Endothelial cell of umbilical vein (primary cell): Measurements from ENCODE around the gene PTPN9.
"Not testable (repeated sequence)": the region's sequence is repeated elsewhere in the genome, so short reads cannot be mapped to it uniquely, and the experiment has no call there.

Source experiments
- EZH2 ChIP-seq: IDR thresholded peaks from 2 replicates; pipeline ENCODE4 v1.6.1; 2012; ENCODE audit warnings: borderline replicate concordance, low read depth, mild to moderate bottlenecking, moderate library complexity, low read length, inconsistent platforms; ENCODE audit not compliant: severe bottlenecking
- JUN ChIP-seq: IDR thresholded peaks from 2 replicates; pipeline ENCODE4 v1.6.1; 2011; ENCODE audit warnings: borderline replicate concordance, low read depth; ENCODE audit not compliant: insufficient read length, insufficient read depth
- MYC ChIP-seq: IDR thresholded peaks from one replicate; pipeline ENCODE4 v1.6.1; 2011; ENCODE audit warnings: mild to moderate bottlenecking, low read depth, low read length
- TF ChIP-seq, protein P1 (sequence below), 2 donors: IDR thresholded peaks; 1 replicate in 1 of 2; 2 replicates in 1 of 2; pipeline ENCODE4 v1.5.1; 2011; ENCODE audit warnings: low read length in 2 of 2, mild to moderate bottlenecking in 2 of 2, moderate library complexity in 2 of 2, control low read depth in 1 of 2, inconsistent platforms in 1 of 2, low read depth in 1 of 2; ENCODE audit not compliant: insufficient read depth in 1 of 2; ENCODE audit errors: extremely low read depth in 1 of 2

DNA sequence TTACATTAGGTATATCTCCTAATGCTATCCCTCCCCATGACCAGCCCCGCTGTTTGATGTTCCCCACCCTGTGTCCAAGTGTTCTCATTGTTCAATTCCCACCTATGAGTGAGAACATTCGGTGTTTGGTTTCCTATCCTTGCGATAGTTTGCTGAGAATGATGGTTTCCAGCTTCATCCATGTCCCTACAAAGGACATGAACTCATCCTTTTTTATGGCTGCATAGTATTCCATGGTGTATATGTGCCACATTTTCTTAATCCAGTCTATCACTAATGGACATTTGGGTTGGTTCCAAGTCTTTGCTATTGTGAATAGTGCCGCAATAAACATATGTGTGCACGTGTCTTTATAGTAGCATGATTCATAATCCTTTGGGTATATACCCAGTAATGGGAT, 7.3 kb upstream of the PTPN9 start:
- TF ChIP-seq, protein P1, sequence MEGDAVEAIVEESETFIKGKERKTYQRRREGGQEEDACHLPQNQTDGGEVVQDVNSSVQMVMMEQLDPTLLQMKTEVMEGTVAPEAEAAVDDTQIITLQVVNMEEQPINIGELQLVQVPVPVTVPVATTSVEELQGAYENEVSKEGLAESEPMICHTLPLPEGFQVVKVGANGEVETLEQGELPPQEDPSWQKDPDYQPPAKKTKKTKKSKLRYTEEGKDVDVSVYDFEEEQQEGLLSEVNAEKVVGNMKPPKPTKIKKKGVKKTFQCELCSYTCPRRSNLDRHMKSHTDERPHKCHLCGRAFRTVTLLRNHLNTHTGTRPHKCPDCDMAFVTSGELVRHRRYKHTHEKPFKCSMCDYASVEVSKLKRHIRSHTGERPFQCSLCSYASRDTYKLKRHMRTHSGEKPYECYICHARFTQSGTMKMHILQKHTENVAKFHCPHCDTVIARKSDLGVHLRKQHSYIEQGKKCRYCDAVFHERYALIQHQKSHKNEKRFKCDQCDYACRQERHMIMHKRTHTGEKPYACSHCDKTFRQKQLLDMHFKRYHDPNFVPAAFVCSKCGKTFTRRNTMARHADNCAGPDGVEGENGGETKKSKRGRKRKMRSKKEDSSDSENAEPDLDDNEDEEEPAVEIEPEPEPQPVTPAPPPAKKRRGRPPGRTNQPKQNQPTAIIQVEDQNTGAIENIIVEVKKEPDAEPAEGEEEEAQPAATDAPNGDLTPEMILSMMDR (IDR thresholded peaks at IDR 0.05; ENCODE audit: extremely low read depth in 1 of 2, insufficient read depth in 1 of 2, low read depth in 1 of 2, low read length in 2 of 2), result not testable (repeated sequence)
- TF ChIP-seq EZH2, MYC, JUN: not testable (repeated sequence)
